ENCODE results near the gene ANKRD12. TPM values are rescaled to one million over a fixed set of nuclear protein-coding genes. Genes with fewer than 3 reads are reported as not detected.

Gene ANKRD12
- total RNA-seq, 1 experiment from 2014 or later: 30.7 TPM

- Histone ChIP-seq H3K4me1 (ENCODE audit: control insufficient read depth, insufficient read depth, low read length) (no peaks in the 10 kb centered on the region), H3K9me3 (ENCODE audit: control insufficient read depth, insufficient read depth, low read depth, low read length) (no peaks in the 10 kb centered on the region), H3K27ac (ENCODE audit: low read length) (no peak overlapping the region), H3K4me3 (ENCODE audit: low read depth in 2 of 2, low read length in 2 of 2) (no peak overlapping the region), H3K27me3 (ENCODE audit: control insufficient read depth, insufficient read depth, low read length) (no peaks in the 10 kb centered on the region), H3K36me3 (ENCODE audit: control insufficient read depth, insufficient read depth, low read length) (peaks cover 32% of the 10 kb centered on the region)
- ChIA-PET CTCF (no interaction called here), POLR2A (no interaction called here)
- ATAC-seq: no peak
- BruUV-seq (replicated peaks): no TSS peak
- TF ChIP-seq SIN3A (IDR thresholded peaks at IDR 0.05; ENCODE audit: borderline replicate concordance, insufficient read depth, low read depth, low read length) (no peak), POLR2AphosphoS5 (IDR thresholded peaks at IDR 0.05; ENCODE audit: low read depth, low read length) (no peak), TCF7L2 (IDR thresholded peaks at IDR 0.05; ENCODE audit: low read depth, low read length) (no peak)
- TF ChIP-seq, protein P1, sequence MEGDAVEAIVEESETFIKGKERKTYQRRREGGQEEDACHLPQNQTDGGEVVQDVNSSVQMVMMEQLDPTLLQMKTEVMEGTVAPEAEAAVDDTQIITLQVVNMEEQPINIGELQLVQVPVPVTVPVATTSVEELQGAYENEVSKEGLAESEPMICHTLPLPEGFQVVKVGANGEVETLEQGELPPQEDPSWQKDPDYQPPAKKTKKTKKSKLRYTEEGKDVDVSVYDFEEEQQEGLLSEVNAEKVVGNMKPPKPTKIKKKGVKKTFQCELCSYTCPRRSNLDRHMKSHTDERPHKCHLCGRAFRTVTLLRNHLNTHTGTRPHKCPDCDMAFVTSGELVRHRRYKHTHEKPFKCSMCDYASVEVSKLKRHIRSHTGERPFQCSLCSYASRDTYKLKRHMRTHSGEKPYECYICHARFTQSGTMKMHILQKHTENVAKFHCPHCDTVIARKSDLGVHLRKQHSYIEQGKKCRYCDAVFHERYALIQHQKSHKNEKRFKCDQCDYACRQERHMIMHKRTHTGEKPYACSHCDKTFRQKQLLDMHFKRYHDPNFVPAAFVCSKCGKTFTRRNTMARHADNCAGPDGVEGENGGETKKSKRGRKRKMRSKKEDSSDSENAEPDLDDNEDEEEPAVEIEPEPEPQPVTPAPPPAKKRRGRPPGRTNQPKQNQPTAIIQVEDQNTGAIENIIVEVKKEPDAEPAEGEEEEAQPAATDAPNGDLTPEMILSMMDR (IDR thresholded peaks at IDR 0.05): no peak
- TF ChIP-seq, protein P2, sequence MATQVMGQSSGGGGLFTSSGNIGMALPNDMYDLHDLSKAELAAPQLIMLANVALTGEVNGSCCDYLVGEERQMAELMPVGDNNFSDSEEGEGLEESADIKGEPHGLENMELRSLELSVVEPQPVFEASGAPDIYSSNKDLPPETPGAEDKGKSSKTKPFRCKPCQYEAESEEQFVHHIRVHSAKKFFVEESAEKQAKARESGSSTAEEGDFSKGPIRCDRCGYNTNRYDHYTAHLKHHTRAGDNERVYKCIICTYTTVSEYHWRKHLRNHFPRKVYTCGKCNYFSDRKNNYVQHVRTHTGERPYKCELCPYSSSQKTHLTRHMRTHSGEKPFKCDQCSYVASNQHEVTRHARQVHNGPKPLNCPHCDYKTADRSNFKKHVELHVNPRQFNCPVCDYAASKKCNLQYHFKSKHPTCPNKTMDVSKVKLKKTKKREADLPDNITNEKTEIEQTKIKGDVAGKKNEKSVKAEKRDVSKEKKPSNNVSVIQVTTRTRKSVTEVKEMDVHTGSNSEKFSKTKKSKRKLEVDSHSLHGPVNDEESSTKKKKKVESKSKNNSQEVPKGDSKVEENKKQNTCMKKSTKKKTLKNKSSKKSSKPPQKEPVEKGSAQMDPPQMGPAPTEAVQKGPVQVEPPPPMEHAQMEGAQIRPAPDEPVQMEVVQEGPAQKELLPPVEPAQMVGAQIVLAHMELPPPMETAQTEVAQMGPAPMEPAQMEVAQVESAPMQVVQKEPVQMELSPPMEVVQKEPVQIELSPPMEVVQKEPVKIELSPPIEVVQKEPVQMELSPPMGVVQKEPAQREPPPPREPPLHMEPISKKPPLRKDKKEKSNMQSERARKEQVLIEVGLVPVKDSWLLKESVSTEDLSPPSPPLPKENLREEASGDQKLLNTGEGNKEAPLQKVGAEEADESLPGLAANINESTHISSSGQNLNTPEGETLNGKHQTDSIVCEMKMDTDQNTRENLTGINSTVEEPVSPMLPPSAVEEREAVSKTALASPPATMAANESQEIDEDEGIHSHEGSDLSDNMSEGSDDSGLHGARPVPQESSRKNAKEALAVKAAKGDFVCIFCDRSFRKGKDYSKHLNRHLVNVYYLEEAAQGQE (IDR thresholded peaks at IDR 0.05; ENCODE audit: insufficient read depth in 1 of 2, low read depth in 2 of 2, low read length in 1 of 2): no peak
- intact Hi-C loops (cut with micrococcal nuclease; ENCODE audit: unreplicated experiment): no loop called here
- in situ Hi-C loops (cut with HindIII; ENCODE audit: low pct_unique_long_range_greater_than_20kb, low sequenced_read_pairs): no loop called here
- DNase-seq (ENCODE audit: low read depth, low spot score): no peak
Observed at GRCh38 chr18:9210966-9211365, 74.4 kb downstream of the ANKRD12 start.

- no peak for ATAC-seq
- POLR2A ChIA-PET: no interaction called here
- no TSS peak for BruUV-seq (replicated peaks)
- H3K9me3 ChIP-seq (ENCODE audit: control insufficient read depth, insufficient read depth, low read depth, low read length): no peaks in the 10 kb centered on the region
- H3K36me3 ChIP-seq (ENCODE audit: control insufficient read depth, insufficient read depth, low read length): peaks cover 36% of the 10 kb centered on the region
- H3K4me1 ChIP-seq (ENCODE audit: control insufficient read depth, insufficient read depth, low read length): no peaks in the 10 kb centered on the region
- CTCF ChIA-PET: no interaction called here
- in situ Hi-C loops (cut with HindIII; ENCODE audit: low pct_unique_long_range_greater_than_20kb, low sequenced_read_pairs) (no loop called here), intact Hi-C loops (cut with micrococcal nuclease; ENCODE audit: unreplicated experiment) (no loop called here)
- TF ChIP-seq TCF7L2 (IDR thresholded peaks at IDR 0.05; ENCODE audit: low read depth, low read length): no peak
- TF ChIP-seq POLR2AphosphoS5 (IDR thresholded peaks at IDR 0.05; ENCODE audit: low read depth, low read length): no peak
- TF ChIP-seq, protein P2 (IDR thresholded peaks at IDR 0.05; ENCODE audit: insufficient read depth in 1 of 2, low read depth in 2 of 2, low read length in 1 of 2): no peak
- H3K27me3 ChIP-seq (ENCODE audit: control insufficient read depth, insufficient read depth, low read length): no peaks in the 10 kb centered on the region
- no peak overlapping the region for H3K27ac ChIP-seq (ENCODE audit: low read length)
- no peak overlapping the region for H3K4me3 ChIP-seq (ENCODE audit: low read depth in 2 of 2, low read length in 2 of 2)
- DNase-seq (ENCODE audit: low read depth, low spot score): no peak
Observed at GRCh38 chr18:9211955-9212354, 75.4 kb downstream of the ANKRD12 start.
